OCI-LY3 (cell line): ENCODE results near the gene KRTAP3-2.

Experiments used
- H2AFZ ChIP-seq: fragments of 200-600, 300-600 bp; shearing (Covaris generic); 2 replicates; pipeline ENCODE4 v1.6.0; 2014; ENCODE audit warnings: antibody characterized with exemption, low read depth, low read length
- H3K27ac ChIP-seq: fragments of 200-600, 300-600 bp; sonication (generic); 2 replicates; pipeline ENCODE4 v1.5.1; 2014; ENCODE audit warnings: mild to moderate bottlenecking, low read length, moderate library complexity, mixed read lengths
- H3K27me3 ChIP-seq: fragments of 200-600, 300-600 bp; sonication (generic); 2 replicates; pipeline ENCODE4 v1.6.1; 2014; ENCODE audit warnings: low read depth, low read length, mixed read lengths
- H3K36me3 ChIP-seq: fragments of 200-600, 300-600 bp; sonication (generic); replicated peaks from 2 replicates; pipeline ENCODE3; 2014; ENCODE audit warnings: low read depth, low read length, mixed read lengths
- H3K4me1 ChIP-seq: fragments of 300-600, 200-600 bp; sonication (generic); 2 replicates; pipeline ENCODE4 v1.6.1; 2014; ENCODE audit warnings: low read length, mixed read lengths
- H3K4me2 ChIP-seq: fragments of 200-600, 300-600 bp; sonication (generic); 2 replicates; pipeline ENCODE4 v1.6.1; 2014; ENCODE audit warnings: low read length, mixed read lengths
- H3K4me3 ChIP-seq: fragments of 300-600, 200-600 bp; sonication (generic); 2 replicates; pipeline ENCODE4 v1.5.1; 2014; ENCODE audit warnings: antibody characterized with exemption, mild to moderate bottlenecking, low read length, moderate library complexity
- H3K79me2 ChIP-seq: fragments of 300-600, 200-600 bp; shearing (Covaris generic); 2 replicates; pipeline ENCODE4 v1.6.1; 2014; ENCODE audit warnings: mild to moderate bottlenecking, low read length, mixed read lengths
- H3K9ac ChIP-seq: fragments of 300-600, 200-600 bp; shearing (Covaris generic); 2 replicates; pipeline ENCODE4 v1.6.0; 2014; ENCODE audit warnings: mild to moderate bottlenecking, low read length, moderate library complexity
- H3K9me3 ChIP-seq: fragments of 200-600, 300-600 bp; shearing (Covaris generic); 2 replicates; pipeline ENCODE4 v1.6.1; 2014; ENCODE audit warnings: low read length, mixed read lengths; ENCODE audit not compliant: insufficient read depth
- H4K20me1 ChIP-seq: fragments of 200-600, 300-600 bp; sonication (generic); 2 replicates; pipeline ENCODE4 v1.6.1; 2016; ENCODE audit warnings: low read length, mixed read lengths; ENCODE audit not compliant: insufficient read depth
- EZH2phosphoT487 ChIP-seq: fragments of 200-600 bp; shearing (Covaris generic); IDR thresholded peaks from 2 replicates; pipeline ENCODE4 v1.6.1; 2018; ENCODE audit warnings: antibody characterized with exemption, mixed run types, low read depth
- TF ChIP-seq, protein P1 (sequence below): fragments of 200-600, 300-600 bp; sonication (generic); IDR thresholded peaks from 2 replicates; pipeline ENCODE4 v1.5.1; 2014; ENCODE audit warnings: antibody characterized with exemption, low read length, low read depth

The KRTAP3-2 gene

DNA sequence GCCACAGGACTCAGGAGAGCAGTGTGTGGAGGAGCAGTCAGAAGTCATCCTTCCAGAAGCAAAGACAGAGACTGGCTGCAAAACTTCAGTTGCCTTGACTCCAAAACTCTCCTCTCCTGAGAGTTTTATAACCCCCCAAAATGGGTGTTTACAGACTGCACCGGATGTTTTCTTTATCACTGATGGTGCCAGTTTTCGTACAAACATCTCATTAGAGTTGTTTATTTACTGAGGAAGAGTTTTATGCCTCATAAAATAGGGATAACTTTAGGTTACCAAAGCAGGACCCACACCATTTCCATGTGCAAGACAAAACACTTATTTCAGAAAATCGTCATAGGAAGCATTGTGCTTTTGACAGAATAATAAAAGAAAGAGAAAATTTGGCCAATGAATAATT, 15.5 kb downstream of the KRTAP3-2 start, which contains the start of gene KRT40:
TSS of gene KRT40 (minus strand) at position 101 of the 400 bp plus-strand sequence. CDS start at position 48, 53 bp downstream.
- TF ChIP-seq EZH2phosphoT487, result no peak
- TF ChIP-seq, protein P1, sequence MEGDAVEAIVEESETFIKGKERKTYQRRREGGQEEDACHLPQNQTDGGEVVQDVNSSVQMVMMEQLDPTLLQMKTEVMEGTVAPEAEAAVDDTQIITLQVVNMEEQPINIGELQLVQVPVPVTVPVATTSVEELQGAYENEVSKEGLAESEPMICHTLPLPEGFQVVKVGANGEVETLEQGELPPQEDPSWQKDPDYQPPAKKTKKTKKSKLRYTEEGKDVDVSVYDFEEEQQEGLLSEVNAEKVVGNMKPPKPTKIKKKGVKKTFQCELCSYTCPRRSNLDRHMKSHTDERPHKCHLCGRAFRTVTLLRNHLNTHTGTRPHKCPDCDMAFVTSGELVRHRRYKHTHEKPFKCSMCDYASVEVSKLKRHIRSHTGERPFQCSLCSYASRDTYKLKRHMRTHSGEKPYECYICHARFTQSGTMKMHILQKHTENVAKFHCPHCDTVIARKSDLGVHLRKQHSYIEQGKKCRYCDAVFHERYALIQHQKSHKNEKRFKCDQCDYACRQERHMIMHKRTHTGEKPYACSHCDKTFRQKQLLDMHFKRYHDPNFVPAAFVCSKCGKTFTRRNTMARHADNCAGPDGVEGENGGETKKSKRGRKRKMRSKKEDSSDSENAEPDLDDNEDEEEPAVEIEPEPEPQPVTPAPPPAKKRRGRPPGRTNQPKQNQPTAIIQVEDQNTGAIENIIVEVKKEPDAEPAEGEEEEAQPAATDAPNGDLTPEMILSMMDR, result no peak
- no peak within 1 kb of the TSS for H3K9ac ChIP-seq
- no peak within 1 kb of the TSS for H3K4me3 ChIP-seq
- peaks cover 20% of the 10 kb centered on the region for H3K27me3 ChIP-seq
- H3K4me1 ChIP-seq, result no peaks in the 10 kb centered on the region
- H2AFZ ChIP-seq, result no peak within 1 kb of the TSS
- no peaks in the 10 kb centered on the region for H3K9me3 ChIP-seq
- H3K27ac ChIP-seq, result no peak within 1 kb of the TSS
- H3K79me2 ChIP-seq, result no peaks in the 10 kb centered on the region
- H3K4me2 ChIP-seq, result no peak within 1 kb of the TSS
- no peaks in the 10 kb centered on the region for H3K36me3 ChIP-seq
- H4K20me1 ChIP-seq, result no peaks in the 10 kb centered on the region

GRCh38 chr17:40981115-40981514, 18.6 kb downstream of the KRTAP3-2 start:
- H3K4me3 ChIP-seq, result no peak overlapping the region
- no peak for TF ChIP-seq EZH2phosphoT487
- TF ChIP-seq, protein P1, result no peak
- no peak overlapping the region for H2AFZ ChIP-seq
- H3K36me3 ChIP-seq, result no peaks in the 10 kb centered on the region
- no peaks in the 10 kb centered on the region for H3K4me1 ChIP-seq
- H3K27ac ChIP-seq, result no peak overlapping the region
- H3K27me3 ChIP-seq, result peaks cover 23% of the 10 kb centered on the region
- no peak overlapping the region for H3K9ac ChIP-seq
- no peaks in the 10 kb centered on the region for H3K9me3 ChIP-seq
- no peak overlapping the region for H3K4me2 ChIP-seq
- no peaks in the 10 kb centered on the region for H3K79me2 ChIP-seq
- no peaks in the 10 kb centered on the region for H4K20me1 ChIP-seq

DNA sequence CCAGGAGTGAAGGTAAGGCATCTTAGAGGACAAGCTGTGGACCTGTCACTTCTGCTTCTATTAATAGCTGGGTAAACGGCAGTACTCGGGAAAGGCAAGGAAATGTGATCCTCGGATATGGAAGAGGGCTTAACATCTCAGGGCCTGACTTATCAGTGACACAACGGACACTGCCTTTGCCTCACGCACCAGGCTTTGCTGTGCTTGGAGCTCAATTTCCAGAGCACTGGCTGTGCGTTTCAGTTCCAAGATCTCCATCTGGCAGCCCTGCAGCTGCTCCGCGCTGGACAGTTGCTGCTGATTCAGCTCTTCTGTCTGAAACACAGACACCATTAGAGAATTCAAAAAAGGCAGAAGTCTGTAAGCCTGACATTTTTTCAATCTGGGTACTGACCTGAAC, 19.1 kb downstream of the KRTAP3-2 start:
- H2AFZ ChIP-seq, result no peak overlapping the region
- no peaks in the 10 kb centered on the region for H4K20me1 ChIP-seq
- H3K4me2 ChIP-seq, result no peak overlapping the region

DNA sequence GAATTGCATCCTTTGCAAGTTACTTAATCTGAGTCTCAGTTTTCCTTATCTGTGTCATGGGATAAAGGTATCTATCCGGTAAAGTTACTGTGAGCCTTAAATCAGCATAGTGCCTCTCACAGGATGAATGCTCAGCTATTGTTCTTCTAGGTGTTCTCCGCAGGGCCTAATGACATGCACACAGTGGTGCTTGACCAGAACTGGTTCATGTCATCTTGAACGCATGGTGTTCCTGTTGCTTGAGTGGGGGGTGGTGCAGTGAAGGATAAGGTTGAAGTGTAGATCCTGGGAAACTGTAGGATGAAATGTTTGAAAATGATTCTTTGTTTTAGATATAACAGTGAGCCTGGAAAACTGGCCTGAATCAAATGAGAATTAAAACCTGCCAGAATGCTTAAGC, 19.6 kb downstream of the KRTAP3-2 start:
- Histone ChIP-seq H3K79me2 (no peaks in the 10 kb centered on the region), H2AFZ (no peak overlapping the region), H3K27ac (no peak overlapping the region), H3K4me1 (no peaks in the 10 kb centered on the region), H4K20me1 (no peaks in the 10 kb centered on the region), H3K4me2 (no peak overlapping the region), H3K36me3 (no peaks in the 10 kb centered on the region), H3K4me3 (no peak overlapping the region), H3K27me3 (peaks cover 18% of the 10 kb centered on the region; the same call in 1 of the 2 replicates), H3K9me3 (no peaks in the 10 kb centered on the region), H3K9ac (no peak overlapping the region)
- TF ChIP-seq EZH2phosphoT487, result no peak
- TF ChIP-seq, protein P1, result no peak

More for the DNA sequence above, 19.1 kb downstream of the KRTAP3-2 start:
- TF ChIP-seq, protein P1, result no peak
- no peak for TF ChIP-seq EZH2phosphoT487
- no peaks in the 10 kb centered on the region for H3K36me3 ChIP-seq
- H3K9ac ChIP-seq, result no peak overlapping the region
- no peaks in the 10 kb centered on the region for H3K79me2 ChIP-seq
- no peaks in the 10 kb centered on the region for H3K9me3 ChIP-seq
- no peak overlapping the region for H3K27ac ChIP-seq
- H3K4me3 ChIP-seq, result no peak overlapping the region
- H3K4me1 ChIP-seq, result no peaks in the 10 kb centered on the region
- H3K27me3 ChIP-seq, result peaks cover 18% of the 10 kb centered on the region
